Dendritic cell treated with granulocyte-macrophage colony-stimulating factor and Interleukin-4, amounts not matched to agents 40 ng/mL and 50 ng/mL, for 4 days (primary cell): ENCODE measurements around the gene SGCD.
"Not testable (repeated sequence)": the region's sequence is repeated elsewhere in the genome, so short reads cannot be mapped to it uniquely, and the experiment has no call there.

ENCODE experiments used
- H3K27ac Mint-ChIP-seq: one replicate; pipeline ENCODE4 v1.8.0; 2022; ENCODE audit warnings: mild to moderate bottlenecking, mixed read lengths
- H3K27me3 Mint-ChIP-seq: one replicate; pipeline ENCODE4 v1.8.0; 2022; ENCODE audit warnings: mild to moderate bottlenecking, mixed read lengths
- H3K36me3 Mint-ChIP-seq: one replicate; pipeline ENCODE4 v1.8.0; 2022; ENCODE audit warnings: low read depth, mixed read lengths
- H3K4me1 Mint-ChIP-seq: one replicate; pipeline ENCODE4 v1.8.0; 2022; ENCODE audit warnings: low read depth, mixed read lengths
- H3K4me3 Mint-ChIP-seq: one replicate; pipeline ENCODE4 v1.8.0; 2022; ENCODE audit warnings: mild to moderate bottlenecking, moderate library complexity, mixed read lengths
- H3K9me3 Mint-ChIP-seq: one replicate; pipeline ENCODE4 v1.8.0; 2022; ENCODE audit warnings: mixed read lengths
- intact Hi-C: fragments of 100-400 bp; cut with micrococcal nuclease; formaldehyde crosslinking; loops from one replicate; pipeline ENCODE4 v1.15.0; 2022

The SGCD gene

DNA sequence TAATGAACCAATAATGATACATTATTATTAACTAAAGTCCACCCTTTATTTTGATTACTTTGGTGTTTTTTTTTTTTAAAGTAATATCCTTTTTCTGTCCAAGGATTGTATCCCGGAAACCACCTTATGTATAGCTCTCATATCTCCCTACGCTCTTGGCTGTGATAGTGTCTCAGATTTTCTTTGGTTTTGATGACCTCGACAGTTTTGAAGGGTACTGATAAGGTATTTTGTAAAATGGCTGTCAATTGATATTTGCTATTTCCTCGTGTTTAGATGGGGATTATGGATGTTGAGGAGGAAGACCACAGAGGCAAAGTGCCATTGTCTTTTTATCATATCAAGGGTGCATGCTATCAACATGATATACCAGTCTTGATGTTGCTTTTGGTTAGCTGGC, 259.0 kb downstream of the SGCD start:
- Mint-ChIP-seq H3K27me3 (no peaks in the 10 kb centered on the region), H3K4me3 (no peak overlapping the region), H3K27ac (no peak overlapping the region), H3K36me3 (no peaks in the 10 kb centered on the region), H3K4me1 (no peaks in the 10 kb centered on the region), H3K9me3 (peaks cover 20% of the 10 kb centered on the region)
- intact Hi-C loops, result no loop called here

DNA sequence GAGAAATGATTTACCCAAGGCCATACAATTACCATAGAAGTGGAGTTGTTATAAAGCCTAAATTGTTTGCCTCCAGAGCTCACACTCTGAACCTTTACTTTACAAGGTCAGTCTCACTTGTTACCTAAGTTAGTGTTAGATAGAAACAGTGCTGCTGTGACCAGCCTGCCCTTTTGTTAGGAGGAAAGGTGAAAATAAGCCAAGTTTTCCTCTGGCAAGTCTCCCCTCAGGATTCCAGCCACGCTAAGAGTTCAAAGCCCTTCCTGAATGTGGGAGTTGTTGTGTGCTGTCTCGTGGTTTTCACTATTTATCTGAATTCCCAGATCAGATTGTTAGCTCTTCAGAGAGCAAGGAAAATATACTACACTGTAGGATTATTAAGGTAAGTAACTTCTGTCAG, 260.0 kb downstream of the SGCD start:
- H3K27me3 Mint-ChIP-seq, result no peaks in the 10 kb centered on the region
- H3K36me3 Mint-ChIP-seq, result no peaks in the 10 kb centered on the region
- H3K4me1 Mint-ChIP-seq, result no peaks in the 10 kb centered on the region
- intact Hi-C loops, result no loop called here
- peaks cover 15% of the 10 kb centered on the region for H3K9me3 Mint-ChIP-seq
- H3K27ac Mint-ChIP-seq, result no peak overlapping the region
- H3K4me3 Mint-ChIP-seq, result no peak overlapping the region

DNA sequence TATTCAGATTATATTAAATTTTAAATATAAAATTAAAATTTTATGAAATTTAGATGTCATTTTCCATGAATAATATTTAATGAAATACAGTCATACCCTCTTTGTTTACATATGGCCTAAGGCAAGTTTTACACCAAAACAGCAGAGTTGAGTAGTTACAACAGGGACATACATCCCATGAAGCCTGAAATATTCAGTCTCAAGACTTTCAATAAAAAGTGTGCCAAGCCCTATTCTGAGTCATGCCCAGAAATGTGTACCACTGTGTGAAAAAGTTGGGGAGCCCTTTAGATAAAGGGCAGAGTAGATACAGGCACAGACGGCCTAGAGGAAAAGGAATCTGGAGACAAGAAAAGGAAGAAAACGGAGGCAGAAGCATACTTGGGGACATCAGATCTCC, 261.3 kb downstream of the SGCD start:
- peaks cover 3% of the 10 kb centered on the region for H3K9me3 Mint-ChIP-seq
- no peak overlapping the region for H3K27ac Mint-ChIP-seq
- no peaks in the 10 kb centered on the region for H3K36me3 Mint-ChIP-seq
- intact Hi-C loops, result no loop called here
- no peaks in the 10 kb centered on the region for H3K4me1 Mint-ChIP-seq
- no peak overlapping the region for H3K4me3 Mint-ChIP-seq
- H3K27me3 Mint-ChIP-seq, result no peaks in the 10 kb centered on the region

DNA sequence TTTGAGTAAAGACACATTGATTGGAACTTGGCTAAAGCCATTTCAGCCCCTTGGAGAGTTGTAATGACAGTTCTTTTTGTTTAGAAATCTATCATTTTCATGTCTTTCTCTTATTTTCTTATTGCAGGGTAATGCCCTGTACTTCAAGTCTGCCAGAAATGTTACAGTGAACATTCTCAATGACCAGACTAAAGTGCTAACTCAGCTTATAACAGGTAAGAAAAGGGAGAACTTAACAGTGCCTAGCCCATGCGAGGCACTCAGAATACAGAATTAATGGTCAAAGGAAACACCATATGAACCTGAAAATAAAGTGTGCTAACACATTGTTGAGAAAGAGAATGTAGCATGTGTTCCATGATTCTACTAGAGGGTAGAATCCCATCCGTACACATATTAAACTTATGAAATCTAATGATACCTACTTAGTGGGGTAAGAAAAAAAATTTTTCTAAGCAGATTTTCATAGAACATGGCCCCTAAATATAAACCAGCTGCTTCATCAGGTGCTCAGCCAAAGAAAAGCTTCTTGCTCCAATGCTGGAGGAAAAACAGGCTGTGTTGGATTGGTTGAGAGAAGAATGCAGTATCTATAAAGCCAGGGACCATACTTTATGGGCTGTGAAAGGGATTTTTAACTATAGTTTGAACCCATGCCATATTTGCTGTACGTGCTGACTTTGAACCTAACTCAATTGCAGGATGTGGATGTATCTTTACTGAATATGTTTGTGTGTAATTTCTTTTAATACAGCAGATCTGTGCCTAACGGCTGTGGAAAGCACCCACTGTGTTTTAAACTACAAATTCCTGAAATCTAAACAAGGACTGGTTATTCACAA, 262.4 kb downstream of the SGCD start:
- no peaks in the 10 kb centered on the region for H3K36me3 Mint-ChIP-seq
- intact Hi-C loops, result no loop called here
- H3K9me3 Mint-ChIP-seq, result no peaks in the 10 kb centered on the region
- H3K27me3 Mint-ChIP-seq, result no peaks in the 10 kb centered on the region
- no peaks in the 10 kb centered on the region for H3K4me1 Mint-ChIP-seq
- no peak overlapping the region for H3K27ac Mint-ChIP-seq
- H3K4me3 Mint-ChIP-seq, result no peak overlapping the region

DNA sequence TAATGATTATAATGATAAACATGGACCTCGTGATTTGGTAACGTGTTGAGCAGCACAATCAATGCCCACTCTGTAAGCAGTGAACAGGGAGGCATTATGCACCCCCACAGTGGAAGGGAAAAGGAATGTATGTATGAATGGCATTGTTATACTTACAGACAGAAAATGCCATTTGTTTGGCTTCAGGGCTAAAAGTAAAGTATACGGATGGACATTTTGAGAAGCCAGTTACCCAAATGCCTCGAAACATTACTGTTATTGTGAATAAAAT, 262.9 kb downstream of the SGCD start:
- no peaks in the 10 kb centered on the region for H3K27me3 Mint-ChIP-seq
- H3K4me1 Mint-ChIP-seq, result no peaks in the 10 kb centered on the region
- no peak overlapping the region for H3K4me3 Mint-ChIP-seq
- H3K9me3 Mint-ChIP-seq, result no peaks in the 10 kb centered on the region
- intact Hi-C loops, result no loop called here
- H3K27ac Mint-ChIP-seq, result no peak overlapping the region
- no peaks in the 10 kb centered on the region for H3K36me3 Mint-ChIP-seq

DNA sequence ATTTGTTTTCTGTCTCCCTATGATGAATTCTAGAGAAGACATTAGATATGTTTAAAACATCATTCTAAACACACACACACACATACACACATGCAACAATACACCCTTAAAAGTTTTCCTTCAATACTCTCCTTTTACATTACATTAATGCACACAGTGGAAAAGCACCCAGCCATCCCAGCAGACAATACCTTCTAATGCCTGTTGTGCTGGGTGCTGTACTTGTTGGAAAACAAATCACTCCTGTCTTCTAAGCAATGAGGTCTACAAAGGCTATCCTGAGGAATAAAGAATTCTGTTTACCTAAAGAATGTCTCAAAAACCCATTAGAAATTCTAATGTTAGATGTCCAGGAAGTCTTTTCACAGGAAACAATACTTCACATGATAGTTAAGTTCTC, 264.0 kb downstream of the SGCD start:
- Mint-ChIP-seq H3K4me1 (no peaks in the 10 kb centered on the region), H3K9me3 (no peaks in the 10 kb centered on the region), H3K4me3 (no peak overlapping the region), H3K36me3 (no peaks in the 10 kb centered on the region), H3K27me3 (no peaks in the 10 kb centered on the region), H3K27ac (no peak overlapping the region)
- intact Hi-C loops, result no loop called here

DNA sequence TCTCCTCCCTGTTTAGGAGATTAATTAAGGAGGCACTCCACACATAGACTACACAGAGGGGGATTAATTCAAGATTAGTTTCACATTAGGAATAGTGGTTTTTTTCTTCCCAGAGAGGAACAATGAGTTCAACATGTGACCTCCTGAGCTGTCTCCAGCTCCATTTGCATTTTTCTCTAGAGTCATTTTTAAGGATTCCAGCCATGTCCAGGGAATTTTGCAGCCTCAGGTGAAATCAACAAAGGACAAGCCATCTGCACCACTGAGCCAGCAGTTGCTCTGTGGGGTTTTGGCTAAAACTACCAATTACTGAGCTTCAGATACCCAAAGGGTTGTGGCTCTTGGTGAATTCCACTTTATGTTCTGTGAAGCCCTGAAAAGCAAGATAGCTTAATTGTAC, 264.7 kb downstream of the SGCD start:
- Mint-ChIP-seq H3K27me3 (no peaks in the 10 kb centered on the region), H3K4me3 (no peak overlapping the region), H3K27ac (no peak overlapping the region), H3K9me3 (no peaks in the 10 kb centered on the region), H3K36me3 (no peaks in the 10 kb centered on the region), H3K4me1 (no peaks in the 10 kb centered on the region)
- intact Hi-C loops, result no loop called here

DNA sequence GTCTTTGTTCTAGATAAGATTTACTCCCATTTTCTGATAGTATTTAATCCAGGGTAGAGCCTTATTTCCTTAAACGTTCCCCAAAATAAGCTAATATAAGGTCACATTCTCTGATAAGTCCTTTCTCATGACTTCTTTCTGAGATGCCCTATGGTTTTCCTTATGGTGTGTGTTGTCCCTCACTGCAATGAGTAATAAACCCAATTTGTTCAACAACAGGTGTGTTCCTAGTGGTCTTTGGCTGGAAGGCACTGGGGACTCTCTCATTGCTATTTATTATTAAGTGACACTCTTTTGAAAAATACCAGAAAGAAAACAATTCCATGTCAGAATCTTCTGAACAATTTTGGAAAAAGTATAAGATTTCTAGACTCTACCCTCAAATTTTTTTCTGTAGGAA, 266.6 kb downstream of the SGCD start:
- no peaks in the 10 kb centered on the region for H3K9me3 Mint-ChIP-seq

DNA sequence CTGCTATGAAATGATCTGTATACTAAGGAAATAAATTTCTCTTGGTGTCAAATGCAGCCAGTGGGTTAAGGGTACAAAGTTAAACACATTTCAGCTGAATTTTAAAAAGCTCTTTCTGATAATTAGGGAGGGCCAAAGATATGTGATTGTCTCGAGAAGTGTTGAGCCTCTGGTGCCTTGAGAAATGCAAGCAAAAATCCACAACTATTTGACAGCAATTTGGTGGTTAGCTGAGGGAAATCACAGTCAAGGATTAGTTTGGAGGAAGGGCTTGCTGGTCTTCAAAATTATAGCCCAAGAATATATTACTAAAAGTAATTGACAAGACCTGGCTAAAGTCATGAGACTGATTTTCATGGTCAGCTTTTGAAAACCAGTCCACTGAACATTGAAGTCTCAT, 267.4 kb downstream of the SGCD start:
- no peaks in the 10 kb centered on the region for H3K36me3 Mint-ChIP-seq
- intact Hi-C loops, result no loop called here
- H3K4me3 Mint-ChIP-seq, result no peak overlapping the region
- no peaks in the 10 kb centered on the region for H3K27me3 Mint-ChIP-seq
- no peaks in the 10 kb centered on the region for H3K4me1 Mint-ChIP-seq
- no peak overlapping the region for H3K27ac Mint-ChIP-seq
- no peaks in the 10 kb centered on the region for H3K9me3 Mint-ChIP-seq

More for the DNA sequence above, 266.6 kb downstream of the SGCD start:
- no peak overlapping the region for H3K4me3 Mint-ChIP-seq
- H3K27me3 Mint-ChIP-seq, result no peaks in the 10 kb centered on the region
- no peaks in the 10 kb centered on the region for H3K36me3 Mint-ChIP-seq
- intact Hi-C loops, result no loop called here
- no peak overlapping the region for H3K27ac Mint-ChIP-seq
- H3K4me1 Mint-ChIP-seq, result no peaks in the 10 kb centered on the region

DNA sequence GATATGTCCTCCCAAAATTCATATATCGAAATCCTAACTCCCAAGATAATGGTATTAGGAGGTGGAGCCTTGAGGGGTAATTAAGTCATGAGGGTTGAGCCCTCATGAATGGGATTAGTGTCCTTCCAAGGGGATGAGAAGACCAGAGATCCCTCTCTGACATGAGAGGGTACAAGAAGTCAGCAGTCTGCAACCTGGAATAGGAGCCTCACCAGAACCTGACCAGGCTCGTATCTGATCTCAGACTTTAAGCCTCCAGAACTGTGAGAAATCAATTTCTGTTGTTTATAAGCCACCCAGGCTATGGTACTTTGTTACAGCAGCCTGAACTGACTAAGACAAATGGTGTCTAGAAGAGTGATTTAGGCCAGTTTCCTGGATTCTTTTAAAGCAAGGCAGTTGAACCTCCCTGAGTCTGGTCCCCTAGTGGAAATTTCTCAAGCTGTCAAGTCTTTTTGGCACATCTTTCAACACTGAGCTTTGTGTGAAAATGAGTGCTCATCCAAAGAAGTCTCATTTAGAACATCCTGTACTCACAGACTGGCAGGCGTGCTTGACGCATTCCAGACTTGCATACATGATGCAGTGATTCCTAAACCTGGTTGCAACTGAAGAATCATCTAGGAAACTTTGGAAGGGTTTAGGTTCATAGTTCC, 268.3 kb downstream of the SGCD start:
- no peak overlapping the region for H3K4me3 Mint-ChIP-seq
- no peak overlapping the region for H3K27ac Mint-ChIP-seq
- no peaks in the 10 kb centered on the region for H3K27me3 Mint-ChIP-seq
- intact Hi-C loops, result no loop called here
- no peaks in the 10 kb centered on the region for H3K9me3 Mint-ChIP-seq
- no peaks in the 10 kb centered on the region for H3K4me1 Mint-ChIP-seq
- H3K36me3 Mint-ChIP-seq, result no peaks in the 10 kb centered on the region

DNA sequence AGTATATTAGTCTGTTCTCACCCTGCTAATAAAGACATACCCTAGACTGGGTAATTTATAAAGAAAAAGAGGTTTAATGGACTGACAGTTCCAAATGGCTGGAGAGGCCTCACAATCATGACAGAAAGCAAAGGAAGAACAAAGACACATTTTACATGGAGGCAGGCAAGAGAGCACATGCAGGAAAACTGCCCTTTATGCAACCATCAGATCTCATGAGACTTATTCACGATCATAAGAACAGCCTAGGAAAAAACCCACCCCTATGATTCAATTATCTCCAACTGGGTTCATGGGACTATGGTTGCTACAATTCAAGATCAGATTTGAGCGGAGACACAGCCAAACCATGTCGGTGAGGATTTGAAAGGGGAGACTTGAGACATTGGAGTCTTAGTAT, 270.3 kb downstream of the SGCD start:
- Mint-ChIP-seq H3K27me3 (no peaks in the 10 kb centered on the region), H3K4me3 (no peak overlapping the region), H3K4me1 (no peaks in the 10 kb centered on the region), H3K9me3 (peaks cover 18% of the 10 kb centered on the region), H3K27ac (no peak overlapping the region), H3K36me3 (no peaks in the 10 kb centered on the region)
- intact Hi-C loops, result no loop called here

DNA sequence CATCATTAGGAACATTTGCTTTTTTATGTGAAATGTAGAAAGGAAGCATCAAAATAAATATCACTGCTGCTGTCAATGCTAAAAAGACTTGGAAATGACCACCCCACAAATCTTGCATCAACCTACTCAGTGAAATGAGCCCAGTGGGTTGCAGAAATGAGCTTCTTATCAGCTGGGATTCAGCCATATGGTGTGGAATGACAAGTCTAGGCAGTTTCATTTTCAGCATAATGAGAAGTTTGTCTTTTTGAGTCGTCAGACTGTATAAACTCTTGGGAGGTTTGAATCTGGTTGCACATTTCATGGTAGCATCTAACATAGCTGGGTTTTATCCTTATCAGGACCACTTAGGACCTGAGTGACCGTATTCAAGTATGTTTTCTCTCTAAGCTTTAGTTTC, 272.0 kb downstream of the SGCD start:
- intact Hi-C loops, result no loop called here
- no peak overlapping the region for H3K4me3 Mint-ChIP-seq
- H3K27me3 Mint-ChIP-seq, result no peaks in the 10 kb centered on the region
- H3K9me3 Mint-ChIP-seq, result peaks cover 35% of the 10 kb centered on the region
- no peaks in the 10 kb centered on the region for H3K36me3 Mint-ChIP-seq
- no peak overlapping the region for H3K27ac Mint-ChIP-seq
- H3K4me1 Mint-ChIP-seq, result no peaks in the 10 kb centered on the region

DNA sequence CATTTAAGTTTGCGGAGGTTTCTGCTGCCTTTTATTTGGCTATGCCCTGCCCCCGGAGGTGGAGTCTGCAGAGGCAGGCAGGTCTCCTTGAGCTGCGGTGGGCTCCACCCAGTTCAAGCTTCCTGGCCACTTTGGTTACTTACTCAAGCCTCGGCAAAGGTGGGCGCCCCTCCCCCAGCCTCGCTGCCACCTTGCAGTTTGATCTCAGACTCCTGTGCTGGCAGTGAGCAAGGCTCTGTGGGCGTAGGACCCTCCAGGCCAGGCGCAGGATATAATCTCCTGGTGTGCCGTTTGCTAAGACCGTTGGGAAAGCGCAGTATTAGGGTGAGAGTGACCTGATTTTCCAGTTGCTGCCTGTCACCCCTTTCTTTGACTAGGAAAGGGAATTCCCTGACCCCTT, 283.6 kb downstream of the SGCD start:
- H3K36me3 Mint-ChIP-seq, H3K4me1 Mint-ChIP-seq, intact Hi-C loops, H3K4me3 Mint-ChIP-seq, H3K27me3 Mint-ChIP-seq, H3K27ac Mint-ChIP-seq: not testable (repeated sequence)
- peaks cover 76% of the 10 kb centered on the region for H3K9me3 Mint-ChIP-seq

DNA sequence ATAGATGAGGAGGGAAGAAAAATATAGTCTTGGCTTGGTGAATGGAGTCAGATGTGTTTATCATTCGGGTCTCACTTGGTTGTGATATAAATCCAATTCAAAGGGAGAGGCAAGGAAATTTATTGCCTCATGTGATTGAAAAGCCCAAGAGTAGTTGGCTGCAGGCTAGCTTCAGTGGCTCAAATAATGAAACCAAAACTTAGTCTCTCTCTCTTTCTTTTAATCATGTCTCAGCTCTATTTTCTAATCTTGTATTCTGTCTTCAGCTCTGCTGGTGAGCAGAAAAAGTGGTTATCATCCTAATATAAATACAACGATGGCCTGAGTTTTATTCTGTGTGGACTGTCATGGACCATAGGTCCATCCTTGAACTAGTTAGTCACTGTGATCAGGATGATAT, 288.9 kb downstream of the SGCD start:
- intact Hi-C loops, result no loop called here
- Mint-ChIP-seq H3K27ac (no peak overlapping the region), H3K27me3 (no peaks in the 10 kb centered on the region), H3K4me1 (no peaks in the 10 kb centered on the region), H3K4me3 (no peak overlapping the region), H3K36me3 (no peaks in the 10 kb centered on the region), H3K9me3 (peaks cover 46% of the 10 kb centered on the region)

DNA sequence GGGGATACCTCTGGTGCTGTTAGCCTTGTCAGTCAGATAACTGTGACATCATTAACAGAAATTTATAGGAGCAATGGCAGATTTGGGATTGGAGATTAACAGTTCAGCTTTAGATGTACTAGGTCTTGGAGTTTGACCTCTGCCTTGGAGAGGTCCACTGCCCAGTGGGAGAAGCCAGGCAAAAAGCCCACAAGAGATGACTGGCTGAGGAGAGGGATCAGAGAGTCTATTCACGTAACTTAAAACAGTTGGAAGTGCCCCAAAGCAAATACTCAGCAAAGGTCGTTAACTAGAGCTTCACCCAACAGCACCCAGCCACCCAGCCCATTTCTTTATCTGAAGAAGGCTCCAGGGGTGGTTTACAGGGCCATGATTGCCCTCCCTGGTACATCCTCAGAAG, 290.5 kb downstream of the SGCD start:
- Mint-ChIP-seq H3K27ac (no peak overlapping the region), H3K27me3 (no peaks in the 10 kb centered on the region), H3K4me3 (no peak overlapping the region), H3K36me3 (no peaks in the 10 kb centered on the region), H3K9me3 (peaks cover 31% of the 10 kb centered on the region), H3K4me1 (no peaks in the 10 kb centered on the region)
- intact Hi-C loops, result no loop called here
